Measurements from ENCODE around the gene ATG4A. TPM values are rescaled to one million over a fixed set of nuclear protein-coding genes. Genes with fewer than 3 reads are reported as not detected.

Gene ATG4A
- total RNA-seq, 1 donor from 2014 or later: 9.8 TPM

DNA sequence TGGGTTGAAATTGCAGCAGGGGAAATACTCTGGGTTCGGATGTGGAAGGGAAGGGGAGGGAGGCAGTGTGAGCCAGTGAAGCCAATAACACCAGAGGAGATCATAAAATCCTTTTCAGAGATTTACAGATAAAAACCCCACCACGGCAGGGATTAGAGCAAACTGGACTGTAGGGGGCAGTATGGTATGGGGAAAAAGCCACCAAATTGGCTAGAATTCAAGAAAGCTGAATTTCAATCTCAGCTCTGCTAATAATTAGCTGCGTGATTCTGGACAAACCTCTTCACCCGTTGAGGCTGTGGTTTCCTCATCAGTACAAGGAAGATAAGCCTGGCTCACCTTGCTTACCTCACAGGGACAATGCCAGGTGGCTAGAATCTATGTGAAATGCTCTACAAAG, 108.1 kb downstream of the ATG4A start:
- H3K27me3 Mint-ChIP-seq (ENCODE audit: insufficient read depth): peaks cover 2% of the 10 kb centered on the region
- H3K27ac Mint-ChIP-seq: no peak overlapping the region
- H3K4me3 Mint-ChIP-seq: no peak overlapping the region
- no peaks in the 10 kb centered on the region for H3K36me3 Mint-ChIP-seq (ENCODE audit: low read depth)
- H3K9me3 Mint-ChIP-seq: no peaks in the 10 kb centered on the region
- no peaks in the 10 kb centered on the region for H3K4me1 Mint-ChIP-seq (ENCODE audit: low read depth)
- no peak for DNase-seq (ENCODE audit: low spot score)
- intact Hi-C loops (cut with micrococcal nuclease): no loop called here

DNA sequence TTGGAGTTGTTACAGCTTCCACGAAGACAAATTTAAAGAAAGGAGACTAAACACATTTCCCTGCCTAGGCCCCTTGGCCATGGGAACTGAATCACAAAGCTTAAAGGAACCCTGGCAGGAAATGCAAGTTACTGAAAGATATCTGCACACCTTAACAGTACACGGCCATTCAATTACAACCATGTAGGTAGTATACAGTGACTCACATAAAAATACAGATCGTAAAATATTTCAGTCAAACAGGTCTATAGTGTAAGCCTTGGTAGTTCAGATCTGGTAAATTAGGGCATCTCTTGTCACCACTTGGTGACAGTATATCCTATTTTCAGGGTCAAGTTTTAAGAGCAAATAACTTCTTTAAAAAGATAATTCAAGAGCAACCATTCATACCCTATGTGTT, 112.0 kb downstream of the ATG4A start:
- Mint-ChIP-seq H3K36me3 (ENCODE audit: low read depth) (no peaks in the 10 kb centered on the region), H3K4me3 (no peak overlapping the region), H3K27me3 (ENCODE audit: insufficient read depth) (peaks cover 3% of the 10 kb centered on the region), H3K4me1 (ENCODE audit: low read depth) (no peaks in the 10 kb centered on the region), H3K9me3 (no peaks in the 10 kb centered on the region), H3K27ac (no peak overlapping the region)
- intact Hi-C loops (cut with micrococcal nuclease): no loop called here
- DNase-seq (ENCODE audit: low spot score): no peak

Other genes with a start within 250 kb of the ATG4A start
- gene TEX13B, start 109.4 kb upstream of the ATG4A start, total RNA-seq: not detected in 2 replicates
- gene VSIG1, start 46.7 kb upstream of the ATG4A start, total RNA-seq: 0.73 TPM in 1 of 2 replicates, not detected in the other
- gene PSMD10, start 236 bp upstream of the ATG4A start, total RNA-seq: 42.5 and 44.1 TPM in 2 replicates

Data from activated T-helper 1 cell treated with anti-CD3 and anti-CD28 coated beads, Interleukin-12 subunit alpha, Interleukin-12 subunit beta, Interleukin-2, Interleukin-4 antibody, amounts not matched to agents 30 ng/mL and 10 ng/mL and 1 ng/mL, durations not matched to agents 14 hours and 24 hours and 36 hours (primary cell).